BJ (cell line): ENCODE data around the gene ANXA1. TPM values are rescaled to one million over a fixed set of nuclear protein-coding genes. Genes with fewer than 3 reads are reported as not detected.
A peak's percentile ranks its signal among the peaks of the same experiment; 100 is the strongest.

Source experiments
- CTCF ChIA-PET: fragments of 350-600 bp; formaldehyde crosslinking; extraction: SDS; loops from one replicate; lab custom pipeline; 2021; ENCODE audit warnings: antibody characterized with exemption, inconsistent platforms; lab: Yijun Ruan, JAX
- POLR2A ChIA-PET: fragments of 300-600 bp; sonication (Branson Sonifier 250); formaldehyde crosslinking; extraction: SDS; loops from one replicate; lab custom pipeline; 2021; ENCODE audit warnings: antibody characterized with exemption; lab: Charles Lee
- DNase-seq: peaks from one replicate; pipeline ENCODE4 v3.0.0-alpha.2; 2011; ENCODE audit warnings: low read depth
- H3K27me3 ChIP-seq: 2 replicates; pipeline ENCODE4 v1.6.0; 2011; ENCODE audit warnings: low read length; ENCODE audit not compliant: control insufficient read depth, insufficient read depth
- H3K36me3 ChIP-seq: 2 replicates; pipeline ENCODE4 v1.5.1; 2011; ENCODE audit warnings: low read length; ENCODE audit not compliant: control insufficient read depth, insufficient read depth
- H3K4me3 ChIP-seq: 2 replicates; pipeline ENCODE4 v1.5.1; 2011; ENCODE audit warnings: low read depth, mild to moderate bottlenecking, control low read depth, low read length
- polyA plus RNA-seq: library from polyadenylated mRNA; depleted of rRNA; stranded (reverse); fragments of >200 nt; gene quantifications from 2 replicates; pipeline ENCODE4 v1.2.3, GENCODE V29; 2011
- TF ChIP-seq, protein P1 (sequence below): IDR thresholded peaks from 2 replicates; pipeline ENCODE4 v1.5.1; 2011; ENCODE audit warnings: low read depth, mild to moderate bottlenecking, control low read depth, inconsistent platforms, low read length, moderate library complexity; ENCODE audit not compliant: insufficient read depth

ANXA1 gene
- polyA plus RNA-seq, 1 experiment, result 581 TPM

DNA sequence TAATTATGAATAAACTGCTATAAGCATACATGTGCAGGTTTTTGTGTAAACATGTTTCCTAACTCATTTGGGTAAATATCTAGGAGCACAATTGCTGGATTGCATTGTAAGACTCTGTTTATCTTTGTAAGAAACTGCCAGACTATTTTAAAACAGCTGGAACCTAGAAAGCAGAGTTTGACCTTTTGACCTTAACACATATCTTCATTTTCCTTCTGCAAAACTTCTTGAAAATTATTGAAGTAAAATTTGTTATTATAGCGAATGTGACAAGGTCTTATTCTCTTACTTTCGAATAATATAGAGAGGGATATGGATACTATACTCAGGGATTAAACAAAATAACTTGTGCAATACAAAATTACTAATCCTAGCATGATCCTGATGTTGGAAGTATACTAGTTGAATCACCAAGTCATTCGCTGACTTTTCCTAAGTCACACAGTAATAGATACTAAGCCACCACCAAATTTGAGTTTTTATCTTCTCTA, 3.2 kb upstream of the ANXA1 start:
- CTCF ChIA-PET, result interaction anchor here (1.1 to 2.0 kb wide), 2 partner anchors 15 to 41 kb away, joined by 3 to 6 read pairs; no protein-coding TSS in a partner anchor
- H3K4me3 ChIP-seq, result no peak overlapping the region

DNA sequence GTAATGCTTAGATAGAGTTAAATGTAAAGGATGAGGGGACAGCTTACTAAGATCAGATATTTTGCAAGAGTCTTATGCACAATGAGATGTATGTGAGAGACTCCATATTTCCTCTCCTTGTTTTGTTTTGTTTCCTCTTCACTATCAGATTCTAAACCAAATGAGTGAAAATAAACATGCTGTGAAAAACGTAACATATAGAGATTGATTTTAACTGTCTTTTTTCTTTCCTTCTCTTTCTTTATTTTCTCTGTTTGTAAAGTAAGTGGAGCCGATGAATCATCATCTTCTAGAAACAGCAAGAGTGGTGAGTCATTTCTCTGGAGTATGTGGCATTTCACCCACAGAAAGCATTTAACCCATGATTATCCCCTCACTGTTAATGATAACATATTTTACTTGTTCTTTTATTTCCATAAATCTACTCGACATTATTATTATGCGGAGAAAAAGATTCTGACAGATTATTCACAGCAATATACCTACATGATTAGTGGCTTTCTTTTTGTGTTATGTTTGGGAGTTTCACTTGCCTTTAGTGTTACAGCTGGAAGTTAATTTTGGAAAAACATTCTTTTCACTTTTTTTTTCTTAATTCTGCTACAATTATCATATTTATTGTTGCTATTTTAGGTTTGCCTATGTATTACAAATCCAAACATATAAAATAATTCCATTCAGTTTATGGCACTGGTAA, 2.1 kb upstream of the ANXA1 start:
- ChIA-PET POLR2A (no interaction called here), CTCF (interaction anchor here (1.1 kb wide), 1 partner anchor 13 kb away, joined by 3 read pairs; no protein-coding TSS in a partner anchor)
- TF ChIP-seq, protein P1, sequence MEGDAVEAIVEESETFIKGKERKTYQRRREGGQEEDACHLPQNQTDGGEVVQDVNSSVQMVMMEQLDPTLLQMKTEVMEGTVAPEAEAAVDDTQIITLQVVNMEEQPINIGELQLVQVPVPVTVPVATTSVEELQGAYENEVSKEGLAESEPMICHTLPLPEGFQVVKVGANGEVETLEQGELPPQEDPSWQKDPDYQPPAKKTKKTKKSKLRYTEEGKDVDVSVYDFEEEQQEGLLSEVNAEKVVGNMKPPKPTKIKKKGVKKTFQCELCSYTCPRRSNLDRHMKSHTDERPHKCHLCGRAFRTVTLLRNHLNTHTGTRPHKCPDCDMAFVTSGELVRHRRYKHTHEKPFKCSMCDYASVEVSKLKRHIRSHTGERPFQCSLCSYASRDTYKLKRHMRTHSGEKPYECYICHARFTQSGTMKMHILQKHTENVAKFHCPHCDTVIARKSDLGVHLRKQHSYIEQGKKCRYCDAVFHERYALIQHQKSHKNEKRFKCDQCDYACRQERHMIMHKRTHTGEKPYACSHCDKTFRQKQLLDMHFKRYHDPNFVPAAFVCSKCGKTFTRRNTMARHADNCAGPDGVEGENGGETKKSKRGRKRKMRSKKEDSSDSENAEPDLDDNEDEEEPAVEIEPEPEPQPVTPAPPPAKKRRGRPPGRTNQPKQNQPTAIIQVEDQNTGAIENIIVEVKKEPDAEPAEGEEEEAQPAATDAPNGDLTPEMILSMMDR, result no peak
- H3K27me3 ChIP-seq, result no peaks in the 10 kb centered on the region
- H3K4me3 ChIP-seq, result no peak overlapping the region
- no peaks in the 10 kb centered on the region for H3K36me3 ChIP-seq
- no peak for DNase-seq

More for the DNA sequence above, 3.2 kb upstream of the ANXA1 start:
- DNase-seq, result no peak
- Histone ChIP-seq H3K27me3 (no peaks in the 10 kb centered on the region), H3K36me3 (no peaks in the 10 kb centered on the region)
- POLR2A ChIA-PET, result no interaction called here
- TF ChIP-seq, protein P1, result no peak

DNA sequence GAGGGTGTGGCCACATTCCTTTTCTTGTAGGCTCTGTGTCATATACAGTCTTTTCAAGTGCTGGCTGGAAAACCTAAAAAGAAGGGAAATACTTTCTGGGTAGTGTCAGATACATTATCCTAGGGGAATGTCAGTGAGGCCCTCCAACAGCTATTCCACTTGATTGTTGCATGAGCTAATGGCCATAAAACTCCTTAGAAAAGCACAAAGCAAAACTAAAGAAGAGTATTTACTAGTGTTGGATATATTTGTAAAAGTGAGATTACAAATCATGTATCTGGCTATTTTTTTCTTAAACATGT, 829 bp downstream of the ANXA1 start:
- Histone ChIP-seq H3K36me3 (no peaks in the 10 kb centered on the region), H3K4me3 (peak overlapping the region; percentile 52), H3K27me3 (no peaks in the 10 kb centered on the region)
- TF ChIP-seq, protein P1, result no peak
- CTCF ChIA-PET, result interaction anchor here (1.5 to 2.2 kb wide), 2 partner anchors 24 to 45 kb away, joined by 4 to 13 read pairs; no protein-coding TSS in a partner anchor
- DNase-seq, result no peak
- POLR2A ChIA-PET, result no interaction called here

DNA sequence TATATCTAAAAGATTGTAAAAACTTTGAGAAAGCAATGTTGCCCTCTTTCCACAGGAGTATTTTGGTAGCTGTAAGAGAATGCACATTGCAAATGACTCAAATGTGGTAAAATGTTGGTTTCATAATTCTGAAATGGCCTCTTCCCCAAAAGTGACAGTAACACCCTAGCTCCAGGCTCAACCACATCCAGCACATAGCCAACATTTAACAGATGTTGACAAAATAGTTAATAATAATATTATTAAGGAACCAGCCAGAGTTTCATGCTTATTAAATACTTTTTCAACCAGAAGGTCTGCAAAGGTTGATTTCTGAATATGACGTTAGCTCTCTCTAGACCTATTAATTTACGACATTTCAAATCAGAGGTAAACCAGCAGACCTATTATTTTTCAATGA, 1.3 kb downstream of the ANXA1 start:
- peak overlapping the region; percentile 52 for H3K4me3 ChIP-seq
- DNase-seq, result no peak
- POLR2A ChIA-PET, result interaction anchor here (0.6 kb wide), 1 partner anchor 10 kb away, joined by 4 read pairs; no protein-coding TSS in a partner anchor
- CTCF ChIA-PET, result interaction anchor here (1.5 to 2.2 kb wide), 2 partner anchors 23 to 45 kb away, joined by 4 to 13 read pairs; no protein-coding TSS in a partner anchor
- no peaks in the 10 kb centered on the region for H3K27me3 ChIP-seq
- no peaks in the 10 kb centered on the region for H3K36me3 ChIP-seq
- TF ChIP-seq, protein P1, result no peak

DNA sequence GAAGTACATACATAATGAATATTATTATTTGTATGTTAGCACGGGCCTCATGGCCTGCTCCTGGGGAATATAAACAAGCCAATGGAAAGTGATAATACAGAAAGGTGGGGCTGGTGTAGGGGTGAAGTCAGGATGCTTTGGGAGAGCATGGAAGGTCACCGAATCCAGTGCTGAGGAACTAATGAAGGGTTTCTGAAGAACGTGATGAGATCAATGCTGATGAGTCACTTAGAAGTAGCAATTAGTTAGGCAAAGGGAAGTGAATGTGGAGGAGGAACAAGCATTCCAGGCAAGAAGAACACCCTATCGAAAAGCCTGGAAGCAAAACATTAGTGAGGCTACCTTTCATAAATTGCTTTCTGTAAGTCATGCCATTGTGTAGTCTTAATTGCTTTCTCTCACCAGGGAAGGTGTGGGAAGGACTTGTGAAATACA, 2.1 kb downstream of the ANXA1 start:
- H3K4me3 ChIP-seq, result peak overlapping the region; percentile 52
- no peaks in the 10 kb centered on the region for H3K27me3 ChIP-seq
- no peak for DNase-seq
- no peaks in the 10 kb centered on the region; the same call in 1 of the 2 replicates for H3K36me3 ChIP-seq
- POLR2A ChIA-PET, result no interaction called here
- TF ChIP-seq, protein P1, result no peak
- CTCF ChIA-PET, result interaction anchor here (1.5 to 2.2 kb wide), 2 partner anchors 23 to 46 kb away, joined by 4 to 13 read pairs; no protein-coding TSS in a partner anchor
